Large intestine (tissue), 3 donors: ENCODE results near the gene MANF. TPM values are rescaled to one million over a fixed set of nuclear protein-coding genes. Genes with fewer than 3 reads are reported as not detected.
"Not testable (repeated sequence)": the region's sequence is repeated elsewhere in the genome, so short reads cannot be mapped to it uniquely, and the experiment has no call there.

Experiments
- DNase-seq, 2 donors: peaks; one replicate each; pipeline versions ENCODE4 v3.0.0 to v3.0.0-alpha.2; 2013
- H3K27ac ChIP-seq: one replicate; pipeline ENCODE4 v1.5.1; 2013; ENCODE audit warnings: low read length
- H3K27me3 ChIP-seq: 2 replicates; pipeline ENCODE4 v1.6.1; 2013; ENCODE audit warnings: low read length; ENCODE audit not compliant: control insufficient read depth, insufficient read depth
- H3K36me3 ChIP-seq: 2 replicates; pipeline ENCODE4 v1.6.1; 2013; ENCODE audit warnings: low read length; ENCODE audit not compliant: control insufficient read depth, insufficient read depth
- H3K4me1 ChIP-seq: one replicate; pipeline ENCODE4 v1.6.1; 2013; ENCODE audit warnings: low read length; ENCODE audit not compliant: control insufficient read depth, insufficient read depth
- H3K4me3 ChIP-seq: one replicate; pipeline ENCODE4 v1.5.1; 2013; ENCODE audit warnings: low read length
- H3K9me3 ChIP-seq: one replicate; pipeline ENCODE4 v1.6.1; 2013; ENCODE audit warnings: mild to moderate bottlenecking, low read depth, low read length, moderate library complexity; ENCODE audit not compliant: control insufficient read depth
- WGBS: methylation state at CpG from one replicate; pipeline ENCODE4 v1.1.5; 2013; ENCODE audit warnings: low lambda C conversion rate; ENCODE audit not compliant: insufficient coverage; 5-methylcytosine and 5-hydroxymethylcytosine counted together
- polyA plus RNA-seq: library from polyadenylated mRNA; unstranded; fragments of 120-200 nt; gene quantifications from one replicate; pipeline ENCODE4 v1.2.1, GENCODE V29; 2013

MANF gene
- polyA plus RNA-seq, 1 donor = 87.7 TPM

DNA sequence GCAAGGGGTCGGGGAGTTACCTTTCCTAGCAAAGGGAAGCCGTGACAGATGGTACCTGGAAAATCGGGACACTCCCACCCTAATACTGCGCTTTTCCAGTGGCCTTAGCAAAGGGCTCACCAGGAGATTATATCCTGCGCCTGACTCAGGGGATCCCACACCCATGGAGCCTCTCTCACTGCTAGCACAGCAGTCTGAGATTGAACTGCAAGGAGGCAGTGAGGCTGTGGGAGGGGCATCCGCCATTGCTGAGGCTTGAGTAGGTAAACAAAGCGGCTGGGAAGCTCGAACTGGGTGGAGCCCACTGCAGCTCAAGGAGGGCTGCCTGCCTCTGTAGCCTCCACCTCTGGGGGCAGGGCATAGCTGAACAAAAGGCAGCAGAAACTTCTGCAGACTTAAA, 16.8 kb upstream of the MANF start:
- WGBS = no CpG with 5 or more reads among the region's 8 CpGs
- not testable (repeated sequence) for H3K4me1 ChIP-seq, H3K9me3 ChIP-seq, H3K27ac ChIP-seq, H3K4me3 ChIP-seq, DNase-seq, H3K27me3 ChIP-seq, H3K36me3 ChIP-seq

GRCh38 chr3:51371943-51372557, 13.0 kb upstream of the MANF start:
- Histone ChIP-seq H3K4me1 (no peaks in the 10 kb centered on the region), H3K36me3 (no peaks in the 10 kb centered on the region), H3K27ac (no peak overlapping the region), H3K27me3 (peaks cover 2% of the 10 kb centered on the region), H3K9me3 (no peaks in the 10 kb centered on the region), H3K4me3 (no peak overlapping the region)
- 40% methylated on average over 1 of the region's 4 CpGs for WGBS
- DNase-seq = peak in 1 of 2 donors; percentile 45

GRCh38 chr3:51373658-51374421, 11.3 kb upstream of the MANF start:
- Histone ChIP-seq H3K4me3 (no peak overlapping the region), H3K27me3 (peaks cover 2% of the 10 kb centered on the region), H3K4me1 (no peaks in the 10 kb centered on the region), H3K9me3 (no peaks in the 10 kb centered on the region), H3K36me3 (no peaks in the 10 kb centered on the region), H3K27ac (no peak overlapping the region)
- DNase-seq = no peak
- no CpG with 5 or more reads among the region's 5 CpGs for WGBS

GRCh38 chr3:51374456-51374855, 10.6 kb upstream of the MANF start:
- Histone ChIP-seq H3K27ac (no peak overlapping the region), H3K36me3 (no peaks in the 10 kb centered on the region), H3K9me3 (no peaks in the 10 kb centered on the region), H3K27me3 (peaks cover 2% of the 10 kb centered on the region), H3K4me1 (no peaks in the 10 kb centered on the region), H3K4me3 (no peak overlapping the region)
- no CpG with 5 or more reads among the region's 11 CpGs for WGBS
- no peak for DNase-seq

DNA sequence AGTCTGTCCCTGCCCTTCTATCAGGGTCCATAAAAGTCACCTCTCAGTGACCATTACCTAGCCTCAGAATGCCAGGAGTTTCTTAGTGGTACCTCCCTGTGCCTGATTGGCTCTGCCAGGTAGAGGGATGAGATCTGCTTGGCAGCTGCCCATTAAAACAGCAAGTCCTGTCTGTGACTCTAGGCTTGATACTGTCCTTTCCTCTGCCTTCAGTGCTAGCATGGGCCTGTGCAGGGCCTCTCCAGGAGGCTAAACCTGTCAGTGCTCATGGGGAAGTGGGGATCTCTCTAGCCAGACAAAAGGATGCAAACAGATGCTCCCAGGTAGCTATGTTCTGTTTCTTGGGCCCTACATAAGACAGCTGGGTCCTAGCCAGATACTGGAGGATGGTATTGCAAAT, 10.0 kb upstream of the MANF start:
- H3K27me3 ChIP-seq = peaks cover 2% of the 10 kb centered on the region
- no peaks in the 10 kb centered on the region for H3K36me3 ChIP-seq
- no peaks in the 10 kb centered on the region for H3K9me3 ChIP-seq
- no peak overlapping the region for H3K27ac ChIP-seq
- H3K4me3 ChIP-seq = no peak overlapping the region
- no peak for DNase-seq
- no peaks in the 10 kb centered on the region for H3K4me1 ChIP-seq

DNA sequence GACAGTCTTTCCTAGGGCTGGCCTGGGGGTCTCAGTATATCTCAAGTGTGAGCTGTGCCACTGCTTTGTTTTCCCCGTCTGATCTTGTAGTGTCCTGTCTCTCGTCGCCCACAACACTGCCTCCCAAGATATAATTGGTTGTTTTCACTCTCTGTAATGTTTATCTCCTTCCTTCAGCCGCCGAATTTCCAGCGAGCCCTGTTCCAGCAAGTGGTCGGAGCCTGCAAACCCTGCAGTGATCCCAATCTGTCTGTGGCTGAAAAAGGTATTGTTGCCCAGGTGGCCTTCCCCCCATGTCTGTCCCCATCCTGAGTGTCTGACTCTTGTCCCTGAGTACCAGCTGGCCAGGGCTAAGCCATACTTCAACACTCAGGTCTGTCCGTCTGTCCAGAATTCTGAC, 9.5 kb upstream of the MANF start:
- Histone ChIP-seq H3K4me1 (peaks cover under 1% of the 10 kb centered on the region), H3K4me3 (no peak overlapping the region), H3K27me3 (peaks cover 2% of the 10 kb centered on the region), H3K9me3 (no peaks in the 10 kb centered on the region), H3K36me3 (no peaks in the 10 kb centered on the region), H3K27ac (no peak overlapping the region)
- 90% methylated on average over 4 of the region's 8 CpGs for WGBS
- no peak for DNase-seq

DNA sequence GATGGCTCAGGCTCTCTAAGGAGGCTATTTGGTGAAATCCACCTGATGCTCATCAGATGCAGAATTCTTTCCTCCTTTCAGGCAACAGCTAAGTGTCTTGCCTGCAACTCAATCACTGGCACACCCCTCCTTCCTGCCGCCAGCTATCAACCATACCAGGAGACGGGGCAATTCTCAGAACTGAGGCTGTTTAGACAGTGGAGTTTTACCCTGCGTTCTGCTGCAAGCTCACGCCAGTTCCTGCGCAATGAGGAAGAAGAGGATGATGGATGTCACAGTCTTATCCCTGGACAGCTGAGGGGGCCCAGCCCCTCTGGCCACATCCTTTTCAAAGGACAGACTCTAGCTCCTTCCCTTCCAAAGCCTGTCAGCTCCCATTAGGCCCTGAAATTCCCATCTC, 7.0 kb upstream of the MANF start:
- no peak for DNase-seq
- Histone ChIP-seq H3K4me3 (no peak overlapping the region), H3K36me3 (no peaks in the 10 kb centered on the region), H3K27ac (no peak overlapping the region), H3K9me3 (no peaks in the 10 kb centered on the region), H3K27me3 (peaks cover 2% of the 10 kb centered on the region), H3K4me1 (peaks cover 2% of the 10 kb centered on the region)
- WGBS = no CpG with 5 or more reads among the region's 5 CpGs

DNA sequence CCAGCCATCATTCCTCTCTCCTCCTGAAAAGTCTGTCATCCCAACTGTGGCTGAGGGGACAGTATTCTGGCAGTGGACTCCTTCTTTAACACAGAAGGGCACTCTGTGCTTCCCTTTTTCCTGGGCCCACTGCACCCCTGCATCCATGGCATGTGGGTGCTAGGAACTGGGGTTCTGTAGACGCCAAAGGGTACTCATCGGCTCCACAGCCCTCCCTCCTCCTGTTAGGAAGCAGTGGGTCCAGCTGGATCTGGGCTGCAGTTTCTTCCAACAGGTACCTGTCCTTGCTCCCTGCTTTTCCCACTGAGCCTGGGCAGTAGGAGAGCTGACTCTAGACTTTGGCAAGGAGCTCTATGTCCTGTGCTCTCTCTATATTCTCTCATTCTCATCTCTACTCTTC, 6.4 kb upstream of the MANF start:
- Histone ChIP-seq H3K9me3 (no peaks in the 10 kb centered on the region), H3K36me3 (no peaks in the 10 kb centered on the region), H3K27ac (no peak overlapping the region), H3K27me3 (no peaks in the 10 kb centered on the region), H3K4me1 (peaks cover 8% of the 10 kb centered on the region), H3K4me3 (no peak overlapping the region)
- no CpG with 5 or more reads among the region's 2 CpGs for WGBS
- no peak for DNase-seq

DNA sequence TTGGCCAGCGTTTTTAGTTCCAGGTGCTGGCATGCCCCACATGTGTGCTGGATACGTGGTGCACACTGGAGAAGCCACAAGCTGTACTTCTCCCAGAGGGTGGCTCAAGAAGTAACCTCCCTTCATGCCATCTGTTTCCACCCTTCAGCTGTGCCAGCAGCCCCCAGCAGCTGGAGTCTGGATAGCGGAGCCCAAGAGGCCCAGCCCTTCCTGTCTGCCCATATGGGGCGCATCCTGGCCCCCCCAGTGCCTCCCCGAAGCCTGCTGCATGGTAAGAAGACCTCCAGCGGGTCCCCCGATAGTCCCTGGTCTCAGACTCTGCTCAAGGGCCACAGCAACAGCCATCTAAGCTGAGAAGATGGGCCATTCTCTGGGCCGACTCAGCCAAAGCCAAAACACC, 5.8 kb upstream of the MANF start:
- H3K4me3 ChIP-seq = no peak overlapping the region
- no peaks in the 10 kb centered on the region for H3K9me3 ChIP-seq
- no peak for DNase-seq
- H3K36me3 ChIP-seq = no peaks in the 10 kb centered on the region
- WGBS = no CpG with 5 or more reads among the region's 8 CpGs
- no peak overlapping the region for H3K27ac ChIP-seq
- H3K27me3 ChIP-seq = no peaks in the 10 kb centered on the region
- peaks cover 9% of the 10 kb centered on the region for H3K4me1 ChIP-seq

DNA sequence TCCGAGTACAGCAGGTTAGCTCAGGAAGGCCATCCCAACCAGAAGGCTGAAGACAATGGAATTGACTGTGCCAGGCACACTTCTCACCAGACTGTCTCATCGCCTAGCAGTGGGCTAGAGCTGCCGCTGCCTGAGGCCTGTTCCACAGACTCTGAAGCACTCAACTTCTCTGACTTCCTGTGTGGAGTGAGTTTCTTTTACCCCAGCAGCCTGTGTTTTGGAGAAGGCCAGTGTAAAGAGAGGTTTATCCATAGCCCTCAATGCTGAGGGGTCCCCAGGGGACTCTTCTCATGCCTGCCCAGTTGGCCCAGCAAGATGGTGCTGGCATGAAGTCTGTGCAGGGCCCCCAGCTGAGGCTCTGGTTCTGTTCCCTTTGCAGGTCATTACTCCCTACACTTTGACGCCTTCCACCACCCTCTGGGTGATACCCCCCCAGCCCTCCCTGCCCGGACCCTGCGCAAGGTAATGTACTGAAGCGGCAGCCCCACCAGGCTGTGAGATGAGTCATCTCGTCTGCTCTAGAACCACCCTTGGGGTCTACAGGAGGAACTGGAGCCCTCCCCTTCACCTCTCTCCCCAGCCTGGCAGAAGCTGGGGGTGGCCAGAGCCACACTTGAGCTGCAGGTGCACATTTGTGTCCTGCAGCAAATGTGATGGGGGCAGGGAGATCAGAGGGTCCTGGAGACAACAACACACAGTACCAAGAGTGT, 5.2 kb upstream of the MANF start:
- H3K27me3 ChIP-seq = no peaks in the 10 kb centered on the region
- no CpG with 5 or more reads among the region's 8 CpGs for WGBS

More for the DNA sequence above, 5.2 kb upstream of the MANF start:
- H3K4me3 ChIP-seq = no peak overlapping the region
- no peak for DNase-seq
- H3K27ac ChIP-seq = no peak overlapping the region
- H3K4me1 ChIP-seq = peaks cover 9% of the 10 kb centered on the region
- no peaks in the 10 kb centered on the region for H3K36me3 ChIP-seq
- no peaks in the 10 kb centered on the region for H3K9me3 ChIP-seq
